K562 (cell line): ENCODE measurements around the gene NRN1L. TPM values are rescaled to one million over a fixed set of nuclear protein-coding genes. Genes with fewer than 3 reads are reported as not detected.

ENCODE experiments used
- ATF3 ChIP-seq, 2 experiments: fragments of 450-650 bp in 1 of 2; sonication (generic) in 1 of 2; formaldehyde crosslinking in 1 of 2; IDR thresholded peaks in 1 of 2; conservative IDR thresholded peaks in 1 of 2; 2 replicates each; pipeline versions ENCODE4 v1.6.1 to v1.8.1; 2016 to 2023; ENCODE audit warnings: mild to moderate bottlenecking in 2 of 2, moderate library complexity in 2 of 2, inconsistent platforms in 1 of 2, missing genetic modification reagents in 1 of 2
- BHLHE40 ChIP-seq: IDR thresholded peaks from 2 replicates; pipeline ENCODE4 v1.6.1; 2011; ENCODE audit warnings: low read length, improper control_type of control experiment
- CBX2 ChIP-seq: fragments of 200-600 bp; sonication (generic); IDR thresholded peaks from one replicate; pipeline ENCODE4 v1.6.1; 2012; ENCODE audit warnings: mild to moderate bottlenecking, low read length, inconsistent platforms; ENCODE audit not compliant: insufficient read depth, poor library complexity, severe bottlenecking
- CEBPB ChIP-seq: fragments of 450-650 bp; IDR thresholded peaks from 2 replicates; pipeline ENCODE4 v1.6.1; 2016; ENCODE audit warnings: missing genetic modification characterization, missing compliant biosample characterization
- CTCFL ChIP-seq: IDR thresholded peaks from 2 replicates; pipeline ENCODE4 v1.6.1; 2011; ENCODE audit warnings: borderline replicate concordance, low read depth, mild to moderate bottlenecking, moderate library complexity, low read length; ENCODE audit not compliant: insufficient read depth, poor library complexity, severe bottlenecking
- E2F5 ChIP-seq: sonication (generic); formaldehyde crosslinking; IDR thresholded peaks from 2 replicates; pipeline ENCODE4 v1.8.0; 2022; ENCODE audit warnings: mild to moderate bottlenecking, missing genetic modification reagents
- FIP1L1 ChIP-seq: fragments of 200-400 bp; formaldehyde crosslinking; IDR thresholded peaks from 2 replicates; pipeline ENCODE4 v1.6.1; 2018; ENCODE audit warnings: mild to moderate bottlenecking, low read depth, low read length; ENCODE audit not compliant: poor library complexity, severe bottlenecking
- GABPB1 ChIP-seq: sonication (generic); formaldehyde crosslinking; IDR thresholded peaks from 2 replicates; pipeline ENCODE4 v1.8.0; 2022; ENCODE audit warnings: mild to moderate bottlenecking, missing genetic modification reagents
- HMG20A ChIP-seq: fragments of 450-650 bp; formaldehyde crosslinking; conservative IDR thresholded peaks from 2 replicates; pipeline ENCODE4 v1.4.0; 2020; ENCODE audit warnings: mild to moderate bottlenecking, mixed read lengths
- HNRNPL ChIP-seq: fragments of 200-400 bp; formaldehyde crosslinking; IDR thresholded peaks from 2 replicates; pipeline ENCODE4 v1.6.1; 2017; ENCODE audit warnings: low read depth, mild to moderate bottlenecking, low read length
- ILK ChIP-seq: fragments of 450-650 bp; IDR thresholded peaks from 2 replicates; pipeline ENCODE4 v1.6.1; 2016; ENCODE audit warnings: missing genetic modification characterization, low read depth, mild to moderate bottlenecking, missing compliant biosample characterization, moderate library complexity, borderline replicate concordance
- KLF13 ChIP-seq: fragments of 450-650 bp; IDR thresholded peaks from 2 replicates; pipeline ENCODE4 v1.6.1; 2016; ENCODE audit warnings: missing genetic modification characterization, low read depth, mild to moderate bottlenecking, missing compliant biosample characterization, moderate library complexity, borderline replicate concordance
- MNT ChIP-seq, 2 experiments: fragments of 450-650 bp; conservative IDR thresholded peaks; 2 replicates each; pipeline ENCODE4 v1.6.1; 2017; ENCODE audit warnings: mild to moderate bottlenecking in 2 of 2, moderate library complexity in 2 of 2
- NCOA4 ChIP-seq: fragments of 450-650 bp; IDR thresholded peaks from 2 replicates; pipeline ENCODE4 v1.6.1; 2018; ENCODE audit warnings: mild to moderate bottlenecking; ENCODE audit not compliant: partially characterized antibody
- PHTF2 ChIP-seq: fragments of 250-450 bp; sonication (Bioruptor Pico); IDR thresholded peaks from 2 replicates; pipeline ENCODE4 v1.5.0; 2021; ENCODE audit warnings: mild to moderate bottlenecking
- SRSF3 ChIP-seq: fragments of 200-400 bp; formaldehyde crosslinking; IDR thresholded peaks from 2 replicates; pipeline ENCODE4 v1.6.1; 2016; ENCODE audit warnings: mild to moderate bottlenecking, low read length, moderate library complexity; ENCODE audit not compliant: insufficient read depth
- YBX1 ChIP-seq: fragments of 450-650 bp; IDR thresholded peaks from 2 replicates; pipeline ENCODE4 v1.7.1; 2016; ENCODE audit warnings: mild to moderate bottlenecking
- ZBED1 ChIP-seq: IDR thresholded peaks from 2 replicates; pipeline ENCODE4 v1.6.1; 2014
- ZNF586 ChIP-seq: fragments of 450-650 bp; formaldehyde crosslinking; conservative IDR thresholded peaks from 2 replicates; pipeline ENCODE4 v1.4.0; 2020; ENCODE audit warnings: mild to moderate bottlenecking, moderate library complexity
- ZSCAN32 ChIP-seq: fragments of 450-650 bp; formaldehyde crosslinking; IDR thresholded peaks from 2 replicates; pipeline ENCODE4 v1.4.0; 2020; ENCODE audit warnings: mild to moderate bottlenecking, moderate library complexity
- polyA plus RNA-seq, 8 experiments: library from polyadenylated mRNA; depleted of rRNA in 4 of 8; stranded (reverse) in 5 of 8; unstranded in 3 of 8; fragments of >200 nt; fragmentation: Nextera tagmentation in 2 of 8; fragmentation: Illumina TruSeq in 1 of 8; extraction: Ambion mirVana in 2 of 8; extraction: Trizol in 1 of 8; gene quantifications; 2 replicates each; pipeline versions ENCODE4 v1.2.1 to v1.2.3, GENCODE V29; 2011 to 2014; ENCODE audit warnings: inconsistent platforms in 1 of 8, missing spikeins in 1 of 8
- total RNA-seq, 7 experiments: library from RNA; depleted of rRNA in 6 of 7; stranded (reverse); fragments of >200 nt in 6 of 7; fragmentation: Illumina TruSeq in 2 of 7; extraction: Trizol in 2 of 7; gene quantifications; 2 replicates each; pipeline versions ENCODE4 v1.2.1 to v1.2.3, GENCODE V29; 2011 to 2021; ENCODE audit warnings: low replicate concordance in 1 of 7
- TF ChIP-seq, protein P1 (sequence below): fragments of 450-650 bp; IDR thresholded peaks from 2 replicates; pipeline ENCODE4 v1.6.1; 2016

NRN1L gene
- total and polyA plus RNA-seq, 9 of the 15 experiments (the other 6 are each of a cell fraction or from before 2014, with no cell fraction given), result 0.22 to 0.86 (median 0.61) TPM; not detected in 5

GRCh38 chr16:67846320-67847063 is 38.2 kb upstream of the NRN1L start, which contains the start of gene NUTF2 (continued):
- TF ChIP-seq HNRNPL (peak; percentile 52; the same call in 1 of the 2 replicates), CBX2 (no peak), CTCFL (no peak), ILK (no peak), PHTF2 (no peak), MNT (conservative IDR thresholded peaks at IDR 0.05) (peak; percentile 85 to 93), SRSF3 (no peak), CEBPB (no peak), ZBED1 (peak; percentile 47; the same call in 1 of the 2 replicates), ATF3 (IDR thresholded peaks at IDR 0.05) (no peak; the same call in 1 of the 2 replicates), ATF3 (CRISPR knock-in tag; conservative IDR thresholded peaks at IDR 0.05) (no peak), FIP1L1 (peak; percentile 89), YBX1 (no peak), ZSCAN32 (CRISPR knock-in tag) (no peak), ZNF586 (no peak), GABPB1 (peak; percentile 87), HMG20A (CRISPR knock-in tag) (no peak), E2F5 (CRISPR knock-in tag) (no peak), BHLHE40 (no peak), KLF13 (peak; percentile 54; the same call in 1 of the 2 replicates), NCOA4 (no peak)
- TF ChIP-seq, protein P1, sequence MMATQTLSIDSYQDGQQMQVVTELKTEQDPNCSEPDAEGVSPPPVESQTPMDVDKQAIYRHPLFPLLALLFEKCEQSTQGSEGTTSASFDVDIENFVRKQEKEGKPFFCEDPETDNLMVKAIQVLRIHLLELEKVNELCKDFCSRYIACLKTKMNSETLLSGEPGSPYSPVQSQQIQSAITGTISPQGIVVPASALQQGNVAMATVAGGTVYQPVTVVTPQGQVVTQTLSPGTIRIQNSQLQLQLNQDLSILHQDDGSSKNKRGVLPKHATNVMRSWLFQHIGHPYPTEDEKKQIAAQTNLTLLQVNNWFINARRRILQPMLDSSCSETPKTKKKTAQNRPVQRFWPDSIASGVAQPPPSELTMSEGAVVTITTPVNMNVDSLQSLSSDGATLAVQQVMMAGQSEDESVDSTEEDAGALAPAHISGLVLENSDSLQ, result no peak; the same call in 1 of the 2 replicates
